ENCODE results near the gene ELF3. TPM values are rescaled to one million over a fixed set of nuclear protein-coding genes. Genes with fewer than 3 reads are reported as not detected.

The ELF3 gene
- total and polyA plus RNA-seq, 2 of the 13 experiments (the other 11 are each of a cell fraction or from before 2014, with no cell fraction given): 11.5 to 55.1 TPM

DNA sequence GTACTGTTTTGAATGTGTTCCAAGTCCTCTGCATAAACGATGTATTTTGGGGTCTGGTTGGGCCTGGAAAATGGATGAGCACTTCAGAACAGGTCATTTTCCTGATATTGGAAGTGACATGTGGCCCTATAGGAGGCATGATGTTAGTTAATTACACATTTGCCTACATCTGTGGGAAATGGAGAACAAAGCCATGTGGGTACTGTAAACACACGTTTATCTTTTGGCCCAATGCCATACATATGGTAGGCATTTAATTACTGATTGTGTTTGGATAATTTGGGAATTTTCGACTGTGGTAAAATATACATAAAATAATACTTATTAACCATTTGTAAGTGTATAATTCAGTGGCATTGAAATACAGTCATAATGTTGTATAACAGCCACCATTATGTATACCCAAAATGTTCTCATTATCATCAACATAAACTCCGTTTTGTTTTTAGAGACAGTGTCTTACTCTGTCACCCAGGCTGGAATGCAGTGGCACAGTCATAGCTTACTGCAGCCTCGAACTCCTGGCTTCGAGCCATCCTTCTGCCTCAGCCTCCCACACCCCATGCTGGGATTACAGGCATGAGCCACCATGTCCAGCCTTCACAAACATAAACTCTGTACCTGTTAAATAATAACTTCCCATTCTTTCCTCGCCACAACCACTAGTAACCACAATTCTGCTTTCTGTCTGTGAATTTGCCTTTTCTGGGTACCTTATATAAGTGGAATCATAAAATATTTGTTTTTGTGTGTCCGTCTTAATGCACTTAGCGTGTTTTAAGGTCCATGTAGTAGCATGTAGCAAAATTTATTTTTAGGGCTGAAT, 39.8 kb upstream of the ELF3 start:
- CTCF ChIA-PET (ENCODE audit: low intra/inter-chr PET ratio, low total read pairs): no interaction called here
- intact Hi-C loops (cut with micrococcal nuclease; ENCODE audit: unreplicated experiment) (no loop called here), in situ Hi-C loops (cut with HindIII; ENCODE audit: extremely low pct_ligation_motif_present, low pct_unique_long_range_greater_than_20kb) (loop anchor here (5.0 kb wide), 1 partner anchor 78 kb away; no protein-coding TSS in a partner anchor)
- Histone ChIP-seq H4K20me1 (ENCODE audit: insufficient read depth, low read length) (no peaks in the 10 kb centered on the region; the same call in 1 of the 2 replicates), H3K9me3 (ENCODE audit: low read length) (no peaks in the 10 kb centered on the region), H3K27me3 (ENCODE audit: control insufficient read depth in 1 of 2, insufficient read depth in 2 of 2, low read length in 2 of 2) (no peaks in the 10 kb centered on the region), H3K4me2 (ENCODE audit: low read depth, low read length) (no peak overlapping the region), H3K27ac (ENCODE audit: extremely low read length, insufficient read depth, low read length) (no peak overlapping the region), H3K9ac (ENCODE audit: insufficient read depth, low read depth, low read length) (no peak overlapping the region), H3K4me3 (replicated peaks in 1 of 3; ENCODE audit: insufficient read depth in 1 of 3, low read depth in 2 of 3, low read length in 3 of 3) (no peak overlapping the region), H3K79me2 (ENCODE audit: insufficient read depth, low read length) (no peaks in the 10 kb centered on the region), H3K4me1 (ENCODE audit: insufficient read depth, low read length) (no peaks in the 10 kb centered on the region), H3K36me3 (replicated peaks in 1 of 2; ENCODE audit: control insufficient read depth in 1 of 2, insufficient read depth in 2 of 2, low read length in 2 of 2) (peaks cover 4 to 44% of the 10 kb centered on the region in 2 experiments; a peak in 4 of 5 replicates), H2AFZ (ENCODE audit: low read length) (no peak overlapping the region)
- FAIRE-seq (no peak), ATAC-seq (no peak), DNase-seq (ENCODE audit: low spot score) (no peak)
- no peak for TF ChIP-seq ZFX (CRISPR knock-in tag; IDR thresholded peaks at IDR 0.05; ENCODE audit: low read depth)
- no peak for TF ChIP-seq ZSCAN20 (CRISPR knock-in tag; IDR thresholded peaks at IDR 0.05; ENCODE audit: borderline replicate concordance)
- TF ChIP-seq ZNF274 (CRISPR knock-in tag; IDR thresholded peaks at IDR 0.05): no peak
- TF ChIP-seq HES4 (CRISPR knock-in tag; IDR thresholded peaks at IDR 0.05; ENCODE audit: borderline replicate concordance): no peak
- TF ChIP-seq, protein P1, sequence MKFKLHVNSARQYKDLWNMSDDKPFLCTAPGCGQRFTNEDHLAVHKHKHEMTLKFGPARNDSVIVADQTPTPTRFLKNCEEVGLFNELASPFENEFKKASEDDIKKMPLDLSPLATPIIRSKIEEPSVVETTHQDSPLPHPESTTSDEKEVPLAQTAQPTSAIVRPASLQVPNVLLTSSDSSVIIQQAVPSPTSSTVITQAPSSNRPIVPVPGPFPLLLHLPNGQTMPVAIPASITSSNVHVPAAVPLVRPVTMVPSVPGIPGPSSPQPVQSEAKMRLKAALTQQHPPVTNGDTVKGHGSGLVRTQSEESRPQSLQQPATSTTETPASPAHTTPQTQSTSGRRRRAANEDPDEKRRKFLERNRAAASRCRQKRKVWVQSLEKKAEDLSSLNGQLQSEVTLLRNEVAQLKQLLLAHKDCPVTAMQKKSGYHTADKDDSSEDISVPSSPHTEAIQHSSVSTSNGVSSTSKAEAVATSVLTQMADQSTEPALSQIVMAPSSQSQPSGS (CRISPR knock-in tag; IDR thresholded peaks at IDR 0.05): no peak
- peak; percentile 12 for TF ChIP-seq AGO2 (optimal IDR thresholded peaks at IDR 0.05; ENCODE audit: low read depth, low read length)
- no peak for TF ChIP-seq ADNP (CRISPR knock-in tag; IDR thresholded peaks at IDR 0.05)
- TF ChIP-seq SYNCRIP (IDR thresholded peaks at IDR 0.05; ENCODE audit: insufficient read depth, low read depth, low read length): no peak
- peak; percentile 31; the same call in 1 of the 2 replicates for TF ChIP-seq ZNF770 (CRISPR knock-in tag; IDR thresholded peaks at IDR 0.05)
- no peak for TF ChIP-seq HOXA3 (CRISPR knock-in tag; IDR thresholded peaks at IDR 0.05)
- TF ChIP-seq POLR2AphosphoS2 (IDR thresholded peaks at IDR 0.05; ENCODE audit: low read depth, low read length): peak; percentile 81
- POLR2A ChIA-PET: no interaction called here
- no TSS peak for BruUV-seq (replicated peaks)
- WGBS (ENCODE audit: low lambda C conversion rate): 76% methylated on average over 9 of the region's 9 CpGs
